Smooth muscle cell of bladder (primary cell): ENCODE results near the gene PODN. TPM values are rescaled to one million over a fixed set of nuclear protein-coding genes. Genes with fewer than 3 reads are reported as not detected.

Source experiments
- total RNA-seq: library from RNA; depleted of rRNA; stranded (reverse); fragments of >200 nt; gene quantifications from 2 replicates; pipeline ENCODE4 v1.2.3, GENCODE V29; 2014

PODN gene, protein sequence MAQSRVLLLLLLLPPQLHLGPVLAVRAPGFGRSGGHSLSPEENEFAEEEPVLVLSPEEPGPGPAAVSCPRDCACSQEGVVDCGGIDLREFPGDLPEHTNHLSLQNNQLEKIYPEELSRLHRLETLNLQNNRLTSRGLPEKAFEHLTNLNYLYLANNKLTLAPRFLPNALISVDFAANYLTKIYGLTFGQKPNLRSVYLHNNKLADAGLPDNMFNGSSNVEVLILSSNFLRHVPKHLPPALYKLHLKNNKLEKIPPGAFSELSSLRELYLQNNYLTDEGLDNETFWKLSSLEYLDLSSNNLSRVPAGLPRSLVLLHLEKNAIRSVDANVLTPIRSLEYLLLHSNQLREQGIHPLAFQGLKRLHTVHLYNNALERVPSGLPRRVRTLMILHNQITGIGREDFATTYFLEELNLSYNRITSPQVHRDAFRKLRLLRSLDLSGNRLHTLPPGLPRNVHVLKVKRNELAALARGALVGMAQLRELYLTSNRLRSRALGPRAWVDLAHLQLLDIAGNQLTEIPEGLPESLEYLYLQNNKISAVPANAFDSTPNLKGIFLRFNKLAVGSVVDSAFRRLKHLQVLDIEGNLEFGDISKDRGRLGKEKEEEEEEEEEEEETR
- total RNA-seq: 56.5 and 58.7 TPM in 2 replicates

DNA sequence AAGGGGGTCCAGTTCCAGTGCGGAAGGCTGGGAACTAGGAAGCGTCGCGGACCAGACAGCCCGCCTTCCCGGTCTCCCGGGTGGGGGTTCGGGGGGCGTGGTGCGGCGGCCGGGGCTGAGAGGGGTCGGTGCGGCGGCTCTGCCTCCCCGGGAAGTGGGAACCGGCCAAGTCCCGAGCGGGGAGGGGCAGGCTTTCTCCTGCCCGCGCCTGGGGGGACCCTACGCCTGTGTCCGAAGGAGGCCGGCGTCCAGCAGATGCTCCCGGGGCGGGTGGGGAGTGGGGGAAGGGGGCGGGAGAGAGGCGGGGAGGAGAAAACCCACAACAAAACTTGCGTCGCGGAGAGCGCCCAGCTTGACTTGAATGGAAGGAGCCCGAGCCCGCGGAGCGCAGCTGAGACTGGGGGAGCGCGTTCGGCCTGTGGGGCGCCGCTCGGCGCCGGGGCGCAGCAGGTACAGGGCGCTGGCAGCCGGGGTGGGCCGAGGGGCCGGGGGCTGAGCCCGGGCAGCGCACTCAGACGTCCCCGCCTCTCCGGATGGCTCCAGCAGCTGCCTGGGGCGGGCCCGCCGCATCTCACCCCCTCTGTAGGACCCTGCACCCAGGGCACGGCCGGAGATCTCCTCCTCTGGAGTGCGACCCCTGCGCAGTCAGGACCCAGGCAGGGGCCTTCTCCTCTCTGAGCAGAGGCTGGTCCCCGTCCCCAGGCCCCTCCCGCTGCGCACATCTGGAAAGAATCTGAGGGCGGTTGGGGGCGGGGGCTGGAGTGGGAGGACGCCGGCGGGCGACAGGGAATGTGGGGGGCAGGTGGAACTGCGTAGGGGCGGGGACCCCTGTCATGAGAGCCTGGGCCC, at the start of gene PODN:
TSS of gene PODN (plus strand) at position 355 of the 849 bp plus-strand sequence. CDS start 7,643 bp downstream, outside the sequence.

Other genes starting within 250 kb of the PODN start
- 0.46 and 1.00 TPM in 2 replicates for gene ZYG11A, start 219.5 kb upstream of the PODN start, total RNA-seq
- 38.4 and 51.9 TPM in 2 replicates for gene ECHDC2, start 140.5 kb upstream of the PODN start, total RNA-seq
- gene SCP2, start 134.9 kb upstream of the PODN start, total RNA-seq: 194 and 238 TPM in 2 replicates
- 1.00 and 5.8 TPM in 2 replicates for gene SLC1A7, start 80.4 kb downstream of the PODN start, total RNA-seq
- gene CPT2, start 134.6 kb downstream of the PODN start, total RNA-seq: 13.2 and 16.8 TPM in 2 replicates
- 52.1 and 61.4 TPM in 2 replicates for gene CZIB, start 158.4 kb downstream of the PODN start, total RNA-seq
- 30.2 and 36.1 TPM in 2 replicates for gene MAGOH, start 176.3 kb downstream of the PODN start, total RNA-seq